22Rv1 (cell line): Measurements from ENCODE around the gene SEC23IP.

ENCODE experiments used
- H3K27ac ChIP-seq: fragments of 450-650 bp; 2 replicates; pipeline ENCODE4 v1.5.1; 2017
- ZFX ChIP-seq: fragments of 450-650 bp; IDR thresholded peaks from 2 replicates; pipeline ENCODE4 v1.6.1; 2017; ENCODE audit warnings: antibody characterized with exemption, borderline replicate concordance
- TF ChIP-seq, protein P1 (sequence below): fragments of 450-650 bp; IDR thresholded peaks from 2 replicates; pipeline ENCODE4 v1.5.1; 2017; ENCODE audit warnings: mild to moderate bottlenecking

Gene SEC23IP

GRCh38 chr10:119933179-119933578 is 40.6 kb downstream of the SEC23IP start:
- H3K27ac ChIP-seq: no peak overlapping the region
- TF ChIP-seq ZFX: no peak
- TF ChIP-seq, protein P1, sequence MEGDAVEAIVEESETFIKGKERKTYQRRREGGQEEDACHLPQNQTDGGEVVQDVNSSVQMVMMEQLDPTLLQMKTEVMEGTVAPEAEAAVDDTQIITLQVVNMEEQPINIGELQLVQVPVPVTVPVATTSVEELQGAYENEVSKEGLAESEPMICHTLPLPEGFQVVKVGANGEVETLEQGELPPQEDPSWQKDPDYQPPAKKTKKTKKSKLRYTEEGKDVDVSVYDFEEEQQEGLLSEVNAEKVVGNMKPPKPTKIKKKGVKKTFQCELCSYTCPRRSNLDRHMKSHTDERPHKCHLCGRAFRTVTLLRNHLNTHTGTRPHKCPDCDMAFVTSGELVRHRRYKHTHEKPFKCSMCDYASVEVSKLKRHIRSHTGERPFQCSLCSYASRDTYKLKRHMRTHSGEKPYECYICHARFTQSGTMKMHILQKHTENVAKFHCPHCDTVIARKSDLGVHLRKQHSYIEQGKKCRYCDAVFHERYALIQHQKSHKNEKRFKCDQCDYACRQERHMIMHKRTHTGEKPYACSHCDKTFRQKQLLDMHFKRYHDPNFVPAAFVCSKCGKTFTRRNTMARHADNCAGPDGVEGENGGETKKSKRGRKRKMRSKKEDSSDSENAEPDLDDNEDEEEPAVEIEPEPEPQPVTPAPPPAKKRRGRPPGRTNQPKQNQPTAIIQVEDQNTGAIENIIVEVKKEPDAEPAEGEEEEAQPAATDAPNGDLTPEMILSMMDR: peak; percentile 44

- H3K27ac ChIP-seq: no peak overlapping the region
- TF ChIP-seq, protein P1: no peak
- TF ChIP-seq ZFX: no peak
Observed at GRCh38 chr10:119940487-119940886, 48.0 kb downstream of the SEC23IP start.

- no peak overlapping the region for H3K27ac ChIP-seq
- TF ChIP-seq, protein P1: no peak
- TF ChIP-seq ZFX: no peak
Observed at GRCh38 chr10:119942973-119943372, 50.4 kb downstream of the SEC23IP start.

DNA sequence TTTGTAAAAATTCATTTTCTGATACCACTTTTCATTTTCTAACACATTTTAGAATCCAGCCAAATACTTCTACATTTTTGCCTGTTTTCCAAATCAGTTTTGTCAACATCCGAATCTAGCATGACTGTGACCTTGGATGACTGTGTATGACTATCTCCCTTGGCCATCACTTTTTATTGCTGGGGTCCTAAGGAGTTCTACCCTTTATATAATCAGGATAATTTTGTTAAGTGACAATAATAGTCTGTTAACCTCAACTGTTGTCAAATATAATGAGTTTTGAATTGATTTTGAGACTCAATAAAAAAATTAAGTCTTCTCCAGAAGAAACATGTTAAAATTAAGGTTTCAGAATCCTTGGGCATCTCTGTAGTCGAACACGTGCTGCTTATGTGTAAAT is 53.3 kb downstream of the SEC23IP start:
- TF ChIP-seq ZFX: no peak
- TF ChIP-seq, protein P1: no peak
- H3K27ac ChIP-seq: no peak overlapping the region

- TF ChIP-seq ZFX: no peak
- TF ChIP-seq, protein P1: no peak
- H3K27ac ChIP-seq: no peak overlapping the region
Observed at GRCh38 chr10:119947300-119947699, 54.8 kb downstream of the SEC23IP start.

- TF ChIP-seq, protein P1: no peak
- H3K27ac ChIP-seq: no peak overlapping the region
Observed at GRCh38 chr10:119957451-119957850, 64.9 kb downstream of the SEC23IP start.

DNA sequence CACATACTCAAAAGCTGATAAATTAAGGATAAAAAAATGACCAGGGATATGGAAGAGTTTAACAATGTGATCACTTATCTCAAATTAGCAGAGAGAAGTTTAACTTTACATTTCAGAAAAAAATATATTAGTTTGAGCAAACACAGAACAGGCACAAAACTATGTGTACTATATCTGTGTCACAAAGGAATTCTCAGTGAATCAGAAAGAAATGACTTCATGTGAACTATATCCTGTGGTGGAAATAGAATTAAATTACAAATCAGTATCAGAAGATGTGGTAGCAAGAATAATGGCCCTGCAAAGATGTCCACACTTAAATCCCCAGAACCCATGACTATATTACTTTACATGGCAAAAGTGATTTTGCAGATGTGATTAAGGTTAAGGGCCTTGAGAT is 70.3 kb downstream of the SEC23IP start:
- H3K27ac ChIP-seq: no peak overlapping the region
- TF ChIP-seq, protein P1: no peak
- TF ChIP-seq ZFX: no peak
